K562 (cell line): ENCODE measurements around the gene BCL10. TPM values are rescaled to one million over a fixed set of nuclear protein-coding genes. Genes with fewer than 3 reads are reported as not detected.

Experiments
- BRF1 ChIP-seq: IDR thresholded peaks from 3 replicates; pipeline ENCODE4 v1.6.1; 2011; ENCODE audit warnings: borderline replicate concordance, mild to moderate bottlenecking; ENCODE audit not compliant: insufficient read length; ENCODE audit errors: extremely low read depth
- CREB3L1 ChIP-seq: fragments of 450-650 bp; IDR thresholded peaks from 2 replicates; pipeline ENCODE4 v1.6.1; 2014; ENCODE audit warnings: low read depth, mild to moderate bottlenecking, moderate library complexity, borderline replicate concordance
- CXXC5 ChIP-seq: fragments of 250-450 bp; sonication (Bioruptor Pico); IDR thresholded peaks from 2 replicates; pipeline ENCODE4 v1.8.0; 2022; ENCODE audit warnings: inconsistent platforms, mild to moderate bottlenecking, moderate library complexity
- FOXJ3 ChIP-seq: sonication (generic); formaldehyde crosslinking; IDR thresholded peaks from 2 replicates; pipeline ENCODE4 v1.4.0; 2020; ENCODE audit warnings: mild to moderate bottlenecking, missing genetic modification reagents
- IRF2 ChIP-seq: sonication (generic); formaldehyde crosslinking; IDR thresholded peaks from 2 replicates; pipeline ENCODE4 v1.8.1; 2022; ENCODE audit warnings: mild to moderate bottlenecking, missing genetic modification reagents
- KLF16 ChIP-seq: IDR thresholded peaks from 2 replicates; pipeline ENCODE4 v1.6.1; 2016; ENCODE audit warnings: antibody characterized with exemption
- MAZ ChIP-seq, 2 experiments: fragments of 450-650 bp in 1 of 2; sonication (generic) in 1 of 2; formaldehyde crosslinking; IDR thresholded peaks in 1 of 2; conservative IDR thresholded peaks in 1 of 2; 2 replicates each; pipeline versions ENCODE4 v1.4.0 to v1.5.0; 2020; ENCODE audit warnings: mild to moderate bottlenecking in 1 of 2, missing genetic modification reagents in 1 of 2
- MYBL2 ChIP-seq, 2 experiments: fragments of 450-650 bp in 1 of 2; sonication (generic) in 1 of 2; formaldehyde crosslinking in 1 of 2; IDR thresholded peaks; 2 replicates each; pipeline versions ENCODE4 v1.6.1 to v1.8.1; 2017 to 2022; ENCODE audit warnings: borderline replicate concordance in 1 of 2, inconsistent platforms in 1 of 2, low read depth in 1 of 2, mild to moderate bottlenecking in 1 of 2, missing genetic modification reagents in 1 of 2, moderate library complexity in 1 of 2
- NR2F6 ChIP-seq: fragments of 450-650 bp; formaldehyde crosslinking; IDR thresholded peaks from 2 replicates; pipeline ENCODE4 v1.4.0; 2020; ENCODE audit warnings: mild to moderate bottlenecking
- PCBP1 ChIP-seq: fragments of 200-400 bp; formaldehyde crosslinking; IDR thresholded peaks from 2 replicates; pipeline ENCODE4 v1.6.1; 2018; ENCODE audit warnings: mild to moderate bottlenecking, low read depth, low read length; ENCODE audit not compliant: poor library complexity, severe bottlenecking
- POLR3G ChIP-seq: IDR thresholded peaks from 2 replicates; pipeline ENCODE4 v1.6.1; 2011; ENCODE audit not compliant: insufficient read length, insufficient replicate concordance; ENCODE audit errors: extremely low read depth
- SPI1 ChIP-seq: IDR thresholded peaks from 2 replicates; pipeline ENCODE4 v1.6.1; 2011; ENCODE audit warnings: low read depth, low read length, control low read depth, borderline replicate concordance
- SRSF7 ChIP-seq: fragments of 200-400 bp; formaldehyde crosslinking; optimal IDR thresholded peaks from 2 replicates; pipeline ENCODE3; 2017; ENCODE audit warnings: mild to moderate bottlenecking, low read depth, low read length
- SRSF9 ChIP-seq: fragments of 200-400 bp; formaldehyde crosslinking; IDR thresholded peaks from 2 replicates; pipeline ENCODE4 v1.6.1; 2017; ENCODE audit warnings: low read depth, low read length, borderline replicate concordance
- STAT5A ChIP-seq: IDR thresholded peaks from 2 replicates; pipeline ENCODE4 v1.6.1; 2012; ENCODE audit warnings: low read length, inconsistent platforms, borderline replicate concordance
- TCF15 ChIP-seq: fragments of 250-450 bp; sonication (Bioruptor Pico); IDR thresholded peaks from 2 replicates; pipeline ENCODE4 v1.8.0; 2022; ENCODE audit warnings: moderate library complexity, mild to moderate bottlenecking, inconsistent platforms
- ZBTB5 ChIP-seq: fragments of 450-650 bp; IDR thresholded peaks from 2 replicates; pipeline ENCODE4 v1.6.1; 2017; ENCODE audit warnings: antibody characterized with exemption
- ZBTB7A ChIP-seq: IDR thresholded peaks from 2 replicates; pipeline ENCODE4 v1.6.1; 2011; ENCODE audit warnings: low read depth, mild to moderate bottlenecking, low read length, moderate library complexity, borderline replicate concordance; ENCODE audit not compliant: control insufficient read depth
- ZNF12 ChIP-seq: sonication (generic); formaldehyde crosslinking; IDR thresholded peaks from 2 replicates; pipeline ENCODE4 v1.4.0; 2020; ENCODE audit warnings: mild to moderate bottlenecking, missing genetic modification reagents
- ZNF121 ChIP-seq: sonication (generic); formaldehyde crosslinking; conservative IDR thresholded peaks from 2 replicates; pipeline ENCODE4 v1.8.0; 2022; ENCODE audit warnings: missing genetic modification reagents
- ZNF232 ChIP-seq: sonication (generic); formaldehyde crosslinking; IDR thresholded peaks from 2 replicates; pipeline ENCODE4 v1.8.0; 2022; ENCODE audit warnings: mild to moderate bottlenecking, missing genetic modification reagents
- ZNF398 ChIP-seq: fragments of 250-450 bp; sonication (Bioruptor Pico); IDR thresholded peaks from 2 replicates; pipeline ENCODE4 v1.8.0; 2021; ENCODE audit warnings: moderate library complexity, mild to moderate bottlenecking, inconsistent platforms
- ZNF507 ChIP-seq: conservative IDR thresholded peaks from 2 replicates; pipeline ENCODE4 v1.6.1; 2017; ENCODE audit warnings: missing genetic modification characterization, missing compliant biosample characterization
- polyA plus RNA-seq, 8 experiments: library from polyadenylated mRNA; depleted of rRNA in 4 of 8; stranded (reverse) in 5 of 8; unstranded in 3 of 8; fragments of >200 nt; fragmentation: Nextera tagmentation in 2 of 8; fragmentation: Illumina TruSeq in 1 of 8; extraction: Ambion mirVana in 2 of 8; extraction: Trizol in 1 of 8; gene quantifications; 2 replicates each; pipeline versions ENCODE4 v1.2.1 to v1.2.3, GENCODE V29; 2011 to 2014; ENCODE audit warnings: inconsistent platforms in 1 of 8, missing spikeins in 1 of 8
- total RNA-seq, 7 experiments: library from RNA; depleted of rRNA in 6 of 7; stranded (reverse); fragments of >200 nt in 6 of 7; fragmentation: Illumina TruSeq in 2 of 7; extraction: Trizol in 2 of 7; gene quantifications; 2 replicates each; pipeline versions ENCODE4 v1.2.1 to v1.2.3, GENCODE V29; 2011 to 2021; ENCODE audit warnings: low replicate concordance in 1 of 7

BCL10 gene
- total and polyA plus RNA-seq, 9 of the 15 experiments (the other 6 are each of a cell fraction or from before 2014, with no cell fraction given) = 8.0 to 19.4 (median 12.3) TPM

- TF ChIP-seq SRSF9 = no peak
- no peak for TF ChIP-seq ZNF12 (CRISPR knock-in tag)
- TF ChIP-seq MAZ (CRISPR knock-in tag; conservative IDR thresholded peaks at IDR 0.05 in 1 of 2, IDR thresholded peaks at IDR 0.05 in 1 of 2) = 0 out of 4 replicates have a peak, but pooled peaks of 1 of the 2 experiments have one; percentile 7
- no peak; the same call in 1 of the 2 replicates for TF ChIP-seq MYBL2 (IDR thresholded peaks at IDR 0.05; ENCODE audit: low read depth)
- no peak for TF ChIP-seq MYBL2 (CRISPR knock-in tag; IDR thresholded peaks at IDR 0.05; ENCODE audit: borderline replicate concordance)
- TF ChIP-seq TCF15 (CRISPR knock-in tag) = no peak
- TF ChIP-seq NR2F6 (CRISPR knock-in tag) = no peak
- peak; percentile 54 for TF ChIP-seq KLF16
- no peak for TF ChIP-seq ZNF507 (tag)
- TF ChIP-seq CXXC5 = peak; percentile 41; the same call in 1 of the 2 replicates
- no peak for TF ChIP-seq ZBTB7A
- TF ChIP-seq BRF1 = no peak
- TF ChIP-seq SRSF7 = no peak
- TF ChIP-seq ZNF398 (CRISPR knock-in tag) = no peak
- no peak for TF ChIP-seq POLR3G
- TF ChIP-seq ZBTB5 = peak; percentile 97
- TF ChIP-seq FOXJ3 (CRISPR knock-in tag) = no peak
- no peak for TF ChIP-seq ZNF121 (CRISPR knock-in tag)
- 0 out of 2 replicates have a peak, but pooled peaks have one; percentile 54 for TF ChIP-seq CREB3L1
- TF ChIP-seq ZNF232 (CRISPR knock-in tag) = no peak
- TF ChIP-seq PCBP1 = no peak
- peak; percentile 47; the same call in 1 of the 2 replicates for TF ChIP-seq STAT5A
- no peak for TF ChIP-seq IRF2 (CRISPR knock-in tag)
- TF ChIP-seq SPI1 = peak; percentile 65
These were observed 2.5 kb upstream of the BCL10 start (continued) for GRCh38 chr1:85278853-85279314.
